ENCODE data around the gene SLC36A2.

Gene SLC36A2

GRCh38 chr5:151283120-151283825 lies 64.1 kb downstream of the SLC36A2 start:
- DNase-seq (ENCODE audit: low spot score): no peak

DNA sequence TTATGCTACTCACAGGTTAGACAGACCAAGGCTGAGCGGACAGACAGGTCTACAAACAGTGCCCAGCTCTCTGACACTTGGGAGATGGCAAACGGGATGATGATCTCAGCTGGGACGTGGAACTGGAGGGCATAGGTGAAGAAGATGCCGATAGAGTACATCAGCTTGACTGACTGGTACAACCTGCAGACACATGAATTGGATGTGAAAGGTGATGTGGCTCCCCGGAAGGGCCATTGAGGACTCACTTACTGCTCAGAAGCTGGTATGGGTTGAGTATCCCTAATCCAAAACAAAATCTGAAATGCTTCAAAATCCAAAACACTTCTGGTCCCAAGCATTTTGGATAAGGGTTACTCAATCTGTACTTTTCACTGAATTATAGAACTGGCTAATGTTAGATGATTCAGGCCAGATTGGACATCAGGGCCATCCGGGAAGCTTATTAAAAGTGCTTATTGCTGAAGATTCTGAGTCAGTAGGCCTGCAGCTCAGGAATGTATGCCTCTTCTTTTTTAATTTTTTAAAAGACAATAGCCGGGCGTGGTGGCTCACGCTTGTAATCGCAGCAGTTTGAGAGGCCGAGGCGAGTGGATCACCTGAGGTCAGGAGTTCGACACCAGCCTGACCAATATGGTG lies 66.2 kb downstream of the SLC36A2 start:
- no peak for DNase-seq (ENCODE audit: low spot score)

DNA sequence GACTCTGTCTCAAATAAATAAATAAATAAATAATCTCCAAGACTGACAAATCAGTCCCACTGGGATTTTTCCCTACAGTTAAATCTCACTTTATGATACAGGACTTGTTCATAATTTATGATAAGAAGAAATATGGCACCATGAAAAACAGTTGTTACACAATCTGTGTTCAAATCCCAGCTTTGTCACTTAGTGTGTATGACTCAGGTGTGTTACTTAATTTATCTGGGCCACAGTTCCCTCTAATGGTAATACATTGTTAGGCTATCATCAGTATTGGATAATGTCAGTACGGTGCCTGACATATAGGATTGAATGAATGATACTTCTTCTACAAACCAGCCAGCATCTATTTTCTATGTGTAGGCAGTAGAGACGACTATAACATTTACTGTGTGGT lies 66.9 kb downstream of the SLC36A2 start:
- no peak for DNase-seq (ENCODE audit: low spot score)

- DNase-seq (ENCODE audit: low spot score): no peak
Observed at GRCh38 chr5:151278845-151279244, 68.5 kb downstream of the SLC36A2 start.

DNA sequence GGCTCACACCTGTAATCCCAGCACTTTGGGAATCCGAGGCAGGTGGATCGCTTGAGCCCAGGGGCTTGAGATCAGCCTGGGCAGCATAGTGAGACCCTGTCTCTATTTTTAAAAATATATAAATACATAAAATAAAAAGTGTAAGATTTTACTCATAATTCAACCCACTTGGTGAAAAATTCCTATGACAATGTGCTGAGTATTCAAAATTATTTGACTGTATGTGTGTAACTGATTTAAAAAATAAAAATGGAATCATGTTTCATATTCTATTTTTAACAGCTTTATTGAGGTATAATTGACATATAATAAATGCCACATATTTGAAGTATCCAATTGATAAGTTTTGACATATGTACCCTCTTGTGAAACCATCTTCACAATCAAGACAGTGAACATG lies 71.6 kb downstream of the SLC36A2 start:
- DNase-seq (ENCODE audit: low spot score): no peak

DNA sequence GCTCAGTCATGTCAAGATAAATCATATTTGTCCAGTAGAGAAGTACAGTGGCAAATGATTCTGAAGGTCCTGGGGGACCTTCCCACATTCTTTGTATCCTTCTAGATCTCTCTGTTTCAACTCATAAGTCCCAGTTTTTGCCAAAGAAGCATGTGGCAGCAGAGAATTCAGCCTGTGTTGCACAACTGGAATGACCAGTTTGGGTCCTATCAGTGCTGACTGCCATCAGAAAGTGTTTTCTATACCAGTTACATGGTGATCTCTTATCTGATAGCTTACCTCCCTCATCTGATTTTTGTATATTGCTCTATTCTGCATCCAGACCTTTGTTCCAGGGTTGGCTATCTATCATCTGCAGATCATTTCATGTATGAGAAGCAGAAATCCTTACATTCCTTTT lies 72.7 kb downstream of the SLC36A2 start:
- no peak for DNase-seq (ENCODE audit: low spot score)

DNA sequence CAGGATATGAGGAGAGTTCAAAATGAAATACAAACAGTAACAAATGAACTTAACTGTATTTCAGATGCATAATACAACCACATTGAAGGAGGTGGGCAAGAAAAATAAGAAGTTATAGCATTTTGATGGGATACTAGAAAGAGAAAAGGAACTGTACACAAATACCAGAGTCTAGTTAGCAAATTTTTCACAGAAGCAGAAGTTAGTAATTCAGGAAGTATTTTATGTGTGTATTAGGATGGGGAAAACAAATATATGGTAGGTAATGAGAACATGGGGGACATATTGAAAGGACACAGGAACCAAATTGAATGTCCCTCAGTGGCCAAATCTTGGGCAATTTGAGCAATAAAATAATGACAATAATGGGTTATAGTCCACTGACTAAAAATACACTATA lies 76.0 kb downstream of the SLC36A2 start:
- DNase-seq (ENCODE audit: low spot score): no peak

DNA sequence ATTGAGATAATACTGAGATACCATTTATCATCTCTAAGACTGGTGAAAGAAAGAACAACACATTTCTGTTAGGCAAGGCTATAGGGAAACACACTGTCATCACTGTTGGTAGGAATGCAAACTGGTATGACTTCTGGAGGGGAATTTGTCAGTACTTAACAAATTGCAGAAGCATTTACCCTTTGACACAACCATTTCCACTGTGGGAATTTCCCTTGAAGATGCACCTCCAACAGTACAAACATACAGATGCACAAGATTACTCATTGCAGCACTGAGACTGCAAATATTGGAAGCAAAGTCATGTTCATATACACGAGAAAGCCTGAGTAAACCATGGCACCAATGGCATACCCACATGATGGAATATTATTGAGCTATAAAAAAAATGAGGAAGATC lies 76.8 kb downstream of the SLC36A2 start:
- no peak for DNase-seq (ENCODE audit: low spot score)

DNA sequence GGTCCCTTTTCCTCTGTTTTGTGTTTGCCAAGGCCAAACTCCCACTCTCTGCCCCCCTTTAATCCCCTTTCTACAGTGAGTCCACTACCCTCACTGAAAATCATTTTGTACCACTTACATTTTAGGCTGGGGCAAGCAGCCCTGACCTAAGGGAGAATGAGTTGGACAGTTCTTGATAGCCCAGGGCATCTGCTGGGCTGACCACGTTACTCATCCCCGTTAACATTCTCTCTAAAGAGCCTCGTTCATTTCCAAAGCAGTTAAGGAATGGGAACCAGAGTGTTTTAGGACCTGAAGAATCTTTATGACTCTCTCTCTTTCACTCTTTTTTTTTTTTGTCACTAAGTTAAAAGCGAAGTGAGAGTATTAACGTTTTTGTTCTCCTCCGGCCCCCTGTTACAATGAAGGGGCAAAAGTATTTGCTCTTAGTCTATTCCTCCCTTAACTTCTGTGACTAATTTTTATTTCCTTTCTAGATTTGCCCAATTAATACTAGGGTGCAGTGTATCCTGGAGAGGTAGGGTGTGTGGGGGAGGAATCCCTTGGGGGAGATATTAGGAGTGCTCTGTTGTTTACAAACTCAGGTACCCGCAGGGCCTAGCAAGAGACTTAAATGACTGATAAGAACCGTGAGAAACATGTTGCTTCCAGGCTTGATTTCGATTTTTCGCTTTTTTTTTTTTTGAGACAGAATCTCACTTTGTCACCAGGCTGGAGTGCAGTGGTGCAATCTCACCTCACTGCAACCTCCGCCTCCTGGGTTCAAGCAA lies 79.7 kb downstream of the SLC36A2 start:
- DNase-seq (ENCODE audit: low spot score): no peak

All from CD4-positive, alpha-beta T cell treated with Interleukin-2 at 100 ng/mL for 4 hours (primary cell).